HG03558 (cell line): ENCODE measurements around the gene CDC20.

ENCODE experiments used
- ATAC-seq: cut with Tn5 transposase; IDR thresholded peaks from one replicate; pipeline ENCODE4 v1.9.1; 2021; ENCODE audit warnings: moderate number of reproducible peaks; ENCODE audit not compliant: unreplicated experiment; ENCODE audit errors: extremely low read depth

The CDC20 gene

DNA sequence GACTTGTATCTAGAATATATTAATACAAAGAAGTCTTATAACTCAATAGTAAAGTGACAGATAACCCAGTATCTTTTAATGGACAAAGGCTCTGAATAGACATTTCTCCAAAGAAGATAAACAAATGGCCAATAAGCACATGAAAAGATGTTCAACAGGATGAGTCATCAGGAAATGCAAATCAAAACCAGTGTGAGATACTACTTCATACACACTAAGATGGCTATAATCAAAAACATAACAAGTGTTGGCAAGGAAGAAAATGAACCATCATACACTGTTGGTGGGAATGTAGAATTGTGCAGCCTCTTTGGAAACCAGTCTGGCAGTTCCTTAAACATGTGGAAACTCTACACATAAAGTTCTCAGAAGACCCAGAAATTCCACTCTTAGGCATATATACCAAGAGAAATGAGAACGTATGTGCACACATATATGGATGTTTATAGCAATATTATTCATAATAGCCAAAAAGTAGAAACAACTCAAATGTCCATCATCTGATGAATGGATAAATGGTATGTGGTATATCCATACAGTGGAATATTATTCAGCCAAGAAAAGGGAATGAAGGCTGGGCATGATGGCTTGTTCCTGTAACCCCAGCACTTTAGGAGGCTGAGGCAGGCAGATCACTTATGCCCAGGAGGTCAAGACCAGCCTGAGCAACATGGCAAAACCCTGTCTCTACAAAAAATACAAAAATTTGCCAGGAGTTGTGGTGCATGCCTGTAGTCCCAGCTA, 31.1 kb upstream of the CDC20 start:
- no peak for ATAC-seq

DNA sequence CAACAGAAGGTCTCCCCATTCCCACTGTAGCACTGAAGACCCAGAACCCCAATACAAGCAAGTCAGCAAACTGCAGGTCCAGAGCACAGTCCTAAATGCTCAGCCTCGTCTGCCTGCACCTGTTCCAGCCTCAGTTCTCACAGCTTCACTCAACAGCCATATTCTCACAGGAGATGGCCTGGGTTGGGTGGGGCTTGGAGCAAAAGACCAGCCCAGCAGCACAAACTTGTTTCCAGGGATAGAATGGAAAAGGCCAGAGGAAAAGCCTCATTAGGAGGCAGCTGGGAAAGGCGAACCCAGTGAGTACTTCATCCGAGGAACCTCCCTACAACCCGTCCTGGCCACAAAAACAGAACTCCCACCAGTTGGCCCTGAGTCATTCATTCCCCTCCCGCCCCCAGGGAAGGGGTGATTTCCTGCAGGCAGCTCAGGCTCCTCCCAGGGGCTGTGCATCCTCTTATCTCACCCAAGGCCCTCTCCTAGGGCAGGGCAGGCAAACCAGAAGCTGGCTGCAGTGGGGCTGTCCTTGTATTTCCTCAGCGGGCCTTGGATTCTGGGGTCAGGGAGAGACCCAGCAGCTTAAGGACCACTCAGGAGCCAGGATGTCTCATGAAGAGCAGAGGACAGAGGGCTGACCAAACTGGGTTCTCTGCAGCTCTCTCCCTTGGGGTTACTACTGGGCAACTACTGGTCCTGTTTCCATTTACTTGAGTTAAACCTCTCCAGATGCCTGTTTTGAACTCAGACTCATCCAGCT, 28.6 kb upstream of the CDC20 start:
- ATAC-seq: no peak

DNA sequence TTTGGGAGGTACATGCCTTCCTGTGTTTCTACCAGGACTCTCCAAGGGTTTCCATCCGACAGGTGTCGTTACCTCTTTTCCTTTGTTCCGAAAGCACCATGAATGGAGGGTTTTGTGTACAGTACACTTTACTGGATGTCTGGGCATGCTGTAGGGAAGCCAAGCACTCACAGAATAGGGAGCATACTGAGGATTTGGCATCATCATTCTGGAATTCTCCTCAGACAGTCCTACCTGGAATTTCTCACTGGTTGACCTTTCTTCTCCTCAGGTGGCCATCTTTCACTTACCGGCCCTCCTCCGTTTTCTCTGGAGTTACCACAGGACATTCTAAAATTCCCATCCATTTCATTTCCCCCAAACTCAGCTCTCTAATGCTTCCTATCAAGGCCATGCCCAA, 27.1 kb upstream of the CDC20 start:
- ATAC-seq: no peak

DNA sequence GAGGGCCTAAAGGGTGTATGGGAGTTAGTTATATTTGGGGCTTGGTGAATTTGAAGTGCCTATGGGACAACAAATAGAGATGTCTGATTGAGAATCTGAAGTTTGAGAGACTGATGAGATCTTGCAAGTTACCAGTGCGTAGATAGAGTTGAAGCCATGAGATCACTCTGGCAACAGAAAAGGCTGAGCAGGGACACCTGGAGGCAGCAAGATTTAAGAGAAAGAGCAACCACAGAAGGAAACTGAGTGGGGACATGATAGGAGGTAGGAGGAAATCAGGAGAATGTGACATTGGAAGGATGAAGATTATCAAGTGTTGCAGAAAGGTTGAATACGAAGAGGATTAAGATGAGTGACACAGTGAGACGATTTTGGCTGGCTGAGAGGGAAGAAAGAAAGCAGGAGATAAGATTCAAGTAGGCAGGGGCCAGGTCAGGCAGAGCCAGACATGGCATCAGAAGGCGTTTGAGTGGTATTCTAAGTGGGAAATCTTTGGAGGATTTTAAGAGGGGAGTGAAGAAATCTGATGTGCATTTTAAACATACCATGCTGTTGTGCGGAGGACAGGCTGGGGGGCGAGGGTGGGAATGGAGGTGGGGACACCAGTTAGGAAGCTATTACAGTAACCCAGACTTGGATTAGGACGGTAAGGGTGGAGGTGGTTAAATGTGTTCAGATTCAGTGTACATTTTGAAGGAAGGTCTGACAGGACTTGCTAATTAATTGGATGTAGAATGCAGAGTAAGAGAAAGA, 24.2 kb upstream of the CDC20 start:
- ATAC-seq: no peak

DNA sequence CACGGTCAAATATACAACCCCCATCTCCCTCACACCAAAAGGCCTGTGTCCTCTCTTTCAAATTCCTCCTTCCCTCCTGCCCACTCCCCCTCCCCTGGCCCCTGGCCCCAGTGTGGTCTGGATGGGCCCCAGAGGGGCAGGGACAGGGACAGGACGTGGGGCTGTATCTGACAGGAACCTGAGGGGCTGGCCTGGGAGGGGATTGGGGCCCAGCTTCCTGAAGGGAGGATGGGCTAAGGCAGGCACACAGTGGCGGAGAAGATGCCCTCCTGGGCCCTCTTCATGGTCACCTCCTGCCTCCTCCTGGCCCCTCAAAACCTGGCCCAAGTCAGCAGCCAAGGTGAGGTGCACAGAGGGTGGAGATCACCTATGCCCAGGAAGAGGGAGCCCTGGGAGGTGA, 21.2 kb upstream of the CDC20 start, which contains the start of gene MPL:
TSS of gene MPL (plus strand) at position 231 of the 400 bp plus-strand sequence. CDS start at position 262, 31 bp downstream.
- no peak for ATAC-seq

DNA sequence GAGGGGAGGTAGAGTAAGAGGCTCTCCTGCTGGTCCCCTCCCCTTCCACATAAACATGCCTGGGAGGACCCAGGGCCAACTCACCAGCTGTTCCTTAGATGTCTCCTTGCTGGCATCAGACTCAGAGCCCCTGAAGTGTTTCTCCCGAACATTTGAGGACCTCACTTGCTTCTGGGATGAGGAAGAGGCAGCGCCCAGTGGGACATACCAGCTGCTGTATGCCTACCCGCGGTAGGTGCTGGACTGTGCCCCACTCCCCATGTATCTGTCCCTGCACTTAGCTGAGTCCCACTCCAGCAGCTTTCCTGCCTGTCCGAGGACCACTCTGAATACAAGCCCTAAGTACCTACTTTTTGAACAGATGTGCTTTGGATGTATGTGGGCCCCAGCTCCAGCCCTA, 20.8 kb upstream of the CDC20 start:
- ATAC-seq: no peak

DNA sequence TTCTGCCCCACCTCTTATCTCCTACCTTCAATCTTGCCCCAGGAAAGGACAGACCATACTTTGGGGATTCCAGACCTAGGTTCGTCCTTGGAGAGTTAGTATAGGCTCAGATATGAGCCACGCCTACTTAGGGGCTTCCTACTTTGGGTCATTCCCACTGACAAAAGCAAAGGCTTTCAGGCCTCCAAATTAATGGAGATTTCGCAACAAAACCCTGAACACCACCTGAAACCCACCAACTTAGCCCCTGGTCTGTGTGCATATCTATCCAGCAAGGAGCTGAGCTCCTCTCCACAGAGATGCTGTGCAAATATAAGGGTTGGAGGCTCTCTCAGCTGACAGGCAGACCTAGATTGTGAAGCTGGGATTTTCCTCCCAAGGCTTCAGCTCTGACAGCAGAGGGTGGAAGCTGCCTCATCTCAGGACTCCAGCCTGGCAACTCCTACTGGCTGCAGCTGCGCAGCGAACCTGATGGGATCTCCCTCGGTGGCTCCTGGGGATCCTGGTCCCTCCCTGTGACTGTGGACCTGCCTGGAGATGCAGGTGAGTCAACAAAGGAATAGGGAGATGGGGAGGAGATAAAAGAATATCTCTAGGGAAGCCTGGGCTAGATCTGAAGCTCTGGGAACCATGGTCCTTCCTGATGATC, 19.1 kb upstream of the CDC20 start:
- ATAC-seq: no peak

DNA sequence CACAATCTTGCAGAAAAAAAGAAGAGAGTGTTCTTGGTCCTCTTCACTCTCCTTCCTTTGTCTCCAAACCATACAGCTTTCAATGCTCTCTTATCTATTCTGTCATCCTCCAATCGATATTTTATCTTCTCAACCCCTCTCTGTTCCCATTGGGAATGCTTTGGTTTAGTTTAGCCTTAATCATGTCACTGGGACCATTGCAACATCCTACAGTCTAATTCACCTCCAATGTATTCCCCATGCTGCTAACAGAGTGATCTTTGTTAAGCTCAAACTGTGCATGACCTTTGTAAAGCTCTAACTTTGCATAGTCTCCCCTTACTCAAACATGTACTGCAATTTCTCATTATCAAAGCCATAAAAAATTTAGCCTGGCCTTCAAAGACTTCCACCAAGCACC, 18.2 kb upstream of the CDC20 start:
- no peak for ATAC-seq

DNA sequence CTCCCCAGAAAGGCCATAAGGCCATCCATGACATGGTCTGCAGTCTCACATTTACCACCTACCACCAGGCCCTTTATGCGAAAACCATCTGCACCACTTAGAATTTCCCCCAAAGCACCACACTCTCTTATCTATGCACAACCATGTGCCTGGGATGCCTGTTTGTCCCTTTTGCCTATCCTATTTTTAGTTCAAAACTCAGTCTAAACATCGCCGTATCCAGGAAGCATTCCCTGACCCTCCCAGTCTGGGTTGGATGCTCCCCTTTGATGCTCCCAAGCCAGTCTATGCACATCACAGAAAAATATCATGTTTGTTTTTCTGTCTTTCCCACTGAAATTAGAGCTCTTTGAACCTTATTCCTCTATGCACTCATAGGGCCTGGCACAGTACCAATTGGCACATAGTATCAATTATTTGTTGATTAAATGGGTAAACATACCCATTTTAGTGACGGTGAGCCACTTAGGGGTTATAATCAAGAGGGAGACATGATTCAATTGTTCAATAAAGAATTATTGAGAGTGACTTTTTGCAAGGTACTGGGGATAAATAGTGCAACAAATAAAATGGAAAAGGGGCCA, 14.4 kb upstream of the CDC20 start:
- no peak for ATAC-seq

DNA sequence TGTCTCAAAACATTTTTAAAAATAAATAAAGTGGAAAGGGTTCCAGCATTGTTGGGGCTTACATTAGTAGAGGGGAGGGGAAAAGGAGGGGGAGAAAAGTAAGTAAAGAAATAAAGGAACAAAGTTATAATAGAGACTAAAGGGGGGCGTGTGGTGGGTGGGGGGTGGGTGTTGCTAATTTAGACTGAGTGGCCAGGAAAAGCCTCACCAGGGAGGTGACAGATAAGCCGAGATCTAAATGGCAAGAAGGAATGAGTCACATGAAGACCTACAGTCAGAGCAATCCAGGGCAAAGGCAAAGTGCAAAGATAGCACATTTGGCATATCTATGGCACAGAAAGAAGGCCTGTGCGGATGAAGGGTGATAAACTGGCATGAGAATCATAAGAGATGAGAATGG, 13.7 kb upstream of the CDC20 start:
- no peak for ATAC-seq

DNA sequence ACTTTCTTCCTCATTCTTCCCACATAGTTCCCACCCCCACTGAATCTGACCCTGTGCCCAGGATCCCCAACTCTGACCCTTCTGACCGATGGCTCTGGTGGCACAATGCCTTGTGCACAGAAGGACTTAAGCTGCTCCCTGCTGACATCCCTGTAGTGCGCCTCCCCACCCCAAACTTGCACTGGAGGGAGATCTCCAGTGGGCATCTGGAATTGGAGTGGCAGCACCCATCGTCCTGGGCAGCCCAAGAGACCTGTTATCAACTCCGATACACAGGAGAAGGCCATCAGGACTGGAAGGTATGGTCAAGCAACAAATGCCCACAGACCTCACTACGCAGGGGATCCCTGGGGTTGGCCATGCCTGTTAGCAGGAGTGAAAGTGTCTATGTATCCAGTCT, 12.1 kb upstream of the CDC20 start:
- no peak for ATAC-seq

DNA sequence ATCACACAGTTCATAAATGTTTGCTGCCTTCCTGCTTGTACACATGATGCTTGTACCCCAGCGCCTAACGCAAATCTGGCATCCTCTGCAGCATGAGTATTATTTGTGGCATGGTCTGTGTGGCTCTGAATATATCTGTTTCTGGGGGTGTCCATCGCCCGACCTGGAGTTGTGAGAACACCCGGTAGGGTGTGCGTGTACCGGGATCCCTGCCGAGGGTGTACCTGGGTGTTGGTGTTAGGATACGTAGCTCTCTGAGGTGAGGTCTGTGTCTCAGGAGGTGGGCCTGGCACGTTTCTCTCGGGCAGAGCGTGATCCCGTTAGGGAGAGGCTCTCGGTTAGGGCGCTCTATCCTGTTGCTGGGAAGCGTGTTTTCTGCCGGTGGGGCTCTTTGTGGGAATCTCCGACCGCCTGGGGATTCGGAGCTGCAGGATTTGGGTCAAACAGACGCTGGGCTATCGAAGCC, 10.4 kb upstream of the CDC20 start:
- ATAC-seq: no peak

DNA sequence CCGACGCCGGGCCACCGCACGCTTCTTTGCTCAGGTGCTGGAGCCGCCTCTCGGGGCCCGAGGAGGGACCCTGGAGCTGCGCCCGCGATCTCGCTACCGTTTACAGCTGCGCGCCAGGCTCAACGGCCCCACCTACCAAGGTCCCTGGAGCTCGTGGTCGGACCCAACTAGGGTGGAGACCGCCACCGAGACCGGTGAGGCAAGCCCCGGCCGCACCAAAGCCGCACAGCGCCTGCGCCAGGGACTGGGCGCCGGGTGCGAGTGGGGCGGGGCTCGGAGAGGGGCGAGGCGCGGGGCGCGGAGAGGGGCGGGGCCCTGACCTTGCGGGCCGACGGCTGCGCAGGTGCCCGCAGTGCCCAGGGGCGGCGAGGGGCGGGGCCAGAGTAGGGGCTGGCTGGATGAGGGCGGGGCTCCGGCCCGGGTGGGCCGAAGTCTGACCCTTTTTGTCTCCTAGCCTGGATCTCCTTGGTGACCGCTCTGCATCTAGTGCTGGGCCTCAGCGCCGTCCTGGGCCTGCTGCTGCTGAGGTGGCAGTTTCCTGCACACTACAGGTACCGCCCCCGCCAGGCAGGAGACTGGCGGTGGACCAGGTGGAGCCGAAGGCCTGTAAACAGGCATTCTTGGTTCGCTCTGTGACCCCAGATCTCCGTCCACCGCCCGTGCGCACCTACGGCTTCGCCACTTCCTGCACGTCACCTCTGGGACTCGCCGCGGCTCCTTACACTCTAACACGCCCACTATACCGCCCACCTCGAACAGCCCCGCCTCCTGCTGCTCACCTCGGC, 9.8 kb upstream of the CDC20 start:
- ATAC-seq: no peak

DNA sequence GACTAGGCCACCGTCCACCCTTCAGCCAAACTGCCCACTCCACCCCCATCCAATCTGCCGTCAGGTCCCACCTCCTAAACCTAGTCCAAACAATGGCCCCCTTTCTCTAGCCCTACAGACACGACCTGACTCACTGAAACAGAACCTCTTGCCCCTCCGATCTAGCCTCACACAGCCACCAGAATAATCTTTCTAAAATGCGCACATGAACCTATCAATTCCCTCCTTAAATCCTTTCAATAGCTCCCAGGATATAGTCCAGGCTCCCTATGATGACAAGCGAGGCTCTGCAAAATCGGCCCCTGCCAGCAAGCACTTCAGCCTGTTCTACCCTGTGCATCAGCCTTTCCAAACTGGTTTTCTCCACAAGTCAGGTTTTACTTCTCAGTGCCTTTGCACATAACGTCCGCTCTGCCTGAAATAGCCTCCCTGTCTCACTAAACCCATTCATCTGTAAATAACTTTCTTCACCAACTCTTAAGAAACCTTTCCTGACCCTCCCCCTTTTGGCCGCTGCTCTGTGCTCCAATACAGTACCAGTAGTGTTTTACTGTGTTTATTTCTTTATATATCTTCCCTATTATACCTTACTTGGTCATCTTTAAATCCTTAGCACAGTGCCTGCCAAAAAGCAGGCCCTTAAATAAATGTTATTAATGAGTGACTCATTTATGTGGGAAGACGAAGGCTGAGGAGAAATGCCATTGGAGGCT, 9.0 kb upstream of the CDC20 start:
- no peak for ATAC-seq

DNA sequence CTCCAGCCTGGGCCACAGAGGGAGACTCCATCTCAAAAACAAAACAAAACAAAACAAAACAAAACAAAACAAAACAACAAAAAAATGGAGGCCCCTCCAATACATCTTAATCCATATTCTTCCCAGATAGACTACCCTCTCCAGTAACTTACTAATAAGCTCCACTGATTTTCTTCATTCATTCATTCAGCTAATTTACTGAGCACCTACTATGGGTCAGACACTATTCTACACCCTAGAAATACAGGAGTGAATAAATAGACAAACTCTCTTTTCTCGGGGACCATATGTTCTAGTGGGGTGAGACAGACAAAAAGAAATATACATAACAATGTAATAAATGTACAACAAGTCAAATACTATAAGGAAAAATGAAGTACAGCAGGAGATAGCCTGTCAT, 7.8 kb upstream of the CDC20 start:
- no peak for ATAC-seq

DNA sequence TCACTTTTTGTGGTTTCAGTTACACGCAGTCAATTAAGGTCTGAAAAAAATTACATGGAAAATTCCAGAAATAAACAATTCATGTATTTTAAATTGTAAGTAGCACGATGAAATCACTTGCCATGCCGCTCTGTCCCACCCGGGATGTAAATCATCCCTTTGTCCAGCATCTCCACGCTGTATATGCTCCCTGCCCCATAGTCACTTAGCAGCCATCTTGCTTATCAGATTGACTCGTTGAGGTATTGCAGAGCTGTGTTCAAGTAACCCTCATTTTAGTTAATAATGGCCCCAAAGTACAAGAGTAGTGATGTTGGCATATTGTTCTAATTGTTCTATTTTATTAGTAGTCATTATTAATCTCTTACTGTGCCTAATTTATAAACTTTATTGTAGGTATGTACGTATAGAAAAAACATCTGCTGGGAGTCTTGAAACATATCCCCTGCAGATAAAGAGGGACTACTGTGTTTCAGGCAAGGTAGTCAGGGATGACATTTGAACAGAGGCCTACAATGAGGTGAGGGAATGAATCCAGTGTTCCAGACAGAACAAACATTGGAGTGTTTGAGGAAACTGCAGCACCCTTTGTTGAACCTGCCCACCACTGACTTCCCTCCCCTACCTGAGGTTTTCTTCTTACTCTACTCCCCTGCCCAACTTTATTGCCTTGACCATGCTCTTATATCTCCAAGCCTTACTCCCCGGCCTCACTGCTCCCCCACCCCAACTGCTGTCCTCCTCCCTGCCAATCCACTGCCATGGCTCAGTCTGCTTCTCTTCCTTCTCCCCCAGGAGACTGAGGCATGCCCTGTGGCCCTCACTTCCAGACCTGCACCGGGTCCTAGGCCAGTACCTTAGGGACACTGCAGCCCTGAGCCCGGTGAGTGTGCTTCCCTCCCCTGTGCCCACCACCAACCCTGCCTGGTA, 7.1 kb upstream of the CDC20 start:
- no peak for ATAC-seq

DNA sequence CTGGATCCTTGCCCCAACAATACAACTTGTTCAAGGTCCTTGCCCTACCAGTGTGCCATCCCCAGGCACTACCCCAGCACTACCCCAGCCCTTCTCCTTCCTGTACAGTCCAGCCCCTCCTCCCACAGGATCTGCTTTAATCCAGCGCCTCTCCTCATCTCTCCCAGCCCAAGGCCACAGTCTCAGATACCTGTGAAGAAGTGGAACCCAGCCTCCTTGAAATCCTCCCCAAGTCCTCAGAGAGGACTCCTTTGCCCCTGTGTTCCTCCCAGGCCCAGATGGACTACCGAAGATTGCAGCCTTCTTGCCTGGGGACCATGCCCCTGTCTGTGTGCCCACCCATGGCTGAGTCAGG, 6.5 kb upstream of the CDC20 start:
- ATAC-seq: no peak

DNA sequence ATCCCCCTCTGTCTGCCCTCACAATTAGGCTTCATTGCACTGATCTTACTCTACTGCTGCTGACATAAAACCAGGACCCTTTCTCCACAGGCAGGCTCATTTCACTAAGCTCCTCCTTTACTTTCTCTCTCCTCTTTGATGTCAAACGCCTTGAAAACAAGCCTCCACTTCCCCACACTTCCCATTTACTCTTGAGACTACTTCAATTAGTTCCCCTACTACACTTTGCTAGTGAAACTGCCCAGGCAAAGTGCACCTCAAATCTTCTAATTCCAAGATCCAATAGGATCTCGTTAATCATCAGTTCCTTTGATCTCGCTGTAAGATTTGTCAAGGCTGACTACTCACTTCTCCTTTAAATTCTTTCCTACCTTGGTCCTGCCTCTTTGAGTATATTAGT, 5.9 kb upstream of the CDC20 start:
- ATAC-seq: no peak
